ENCODE results near the gene MERTK. TPM values are rescaled to one million over a fixed set of nuclear protein-coding genes. Genes with fewer than 3 reads are reported as not detected.
A peak's percentile ranks its signal among the peaks of the same experiment; 100 is the strongest.

MERTK gene
- total and polyA plus RNA-seq, 2 of the 13 experiments (the other 11 are each of a cell fraction or from before 2014, with no cell fraction given): 37.3 to 44.7 TPM

DNA sequence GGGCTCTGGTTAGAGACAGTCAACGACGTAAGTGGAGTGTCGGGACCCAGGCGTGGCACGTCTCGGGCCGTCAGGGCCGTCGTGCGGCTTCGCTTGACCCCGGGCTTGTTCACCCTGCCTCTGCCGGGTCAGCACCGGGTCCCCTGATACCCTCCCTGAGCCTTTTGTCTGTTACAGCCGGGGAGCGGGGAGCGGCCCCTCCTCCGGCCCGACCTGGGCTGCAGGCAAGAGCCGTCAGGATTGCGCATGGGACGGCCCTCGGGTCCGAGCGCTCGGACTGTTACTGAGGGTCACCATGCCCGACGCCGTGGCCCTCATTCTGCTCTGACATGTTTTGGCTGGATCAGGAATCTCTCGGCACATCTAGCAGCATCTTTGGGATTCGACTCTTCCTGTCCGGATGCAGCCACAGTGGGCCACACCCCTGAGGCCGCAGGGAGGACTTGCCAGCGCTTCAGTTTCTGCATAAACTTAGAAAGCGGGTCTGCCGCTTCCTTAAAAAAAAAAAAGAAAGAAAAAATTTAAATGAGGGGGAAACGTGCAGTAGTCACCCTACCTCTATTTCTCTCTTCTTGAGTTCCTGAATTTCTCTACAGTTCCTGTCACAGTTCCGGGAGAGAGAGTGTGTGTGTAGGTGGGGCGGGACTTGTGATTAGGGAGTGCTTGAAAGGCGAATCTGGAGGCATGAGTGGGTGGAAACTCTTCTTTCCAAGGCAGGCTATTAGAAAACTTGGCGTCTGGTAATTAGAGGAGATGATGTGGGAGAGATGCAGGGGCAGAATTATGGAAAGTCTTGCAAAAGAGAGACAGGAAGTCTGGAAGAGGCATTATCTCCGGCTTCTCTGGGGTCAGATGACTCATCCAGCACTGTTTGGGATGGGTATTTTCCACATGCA is 157.6 kb downstream of the MERTK start:
- peak; percentile 78 for FAIRE-seq
- BruUV-seq (replicated peaks): TSS peak; percentile 75
- intact Hi-C loops (cut with micrococcal nuclease; ENCODE audit: unreplicated experiment): no loop called here
- in situ Hi-C loops (cut with HindIII; ENCODE audit: extremely low pct_ligation_motif_present, low pct_unique_long_range_greater_than_20kb): no loop called here
- DNase-seq (ENCODE audit: low spot score): peak; percentile 69
- peak overlapping the region; percentile 95 for H3K27ac ChIP-seq (ENCODE audit: extremely low read length, insufficient read depth, low read length)
- H3K9me3 ChIP-seq (ENCODE audit: low read length): no peaks in the 10 kb centered on the region
- ChIA-PET CTCF (ENCODE audit: low intra/inter-chr PET ratio, low total read pairs) (no interaction called here), POLR2A (interaction anchor here (1.2 to 4.0 kb wide), 6 partner anchors 36 to 487 kb away, joined by 3 to 29 read pairs (median 6); partner anchors contain the start of genes ANAPC1, FBLN7 and MERTK)
- no peaks in the 10 kb centered on the region for H4K20me1 ChIP-seq (ENCODE audit: insufficient read depth, low read length)
- under 1% methylated on average over 14 of the region's 42 CpGs for WGBS (ENCODE audit: low lambda C conversion rate)
- peak; percentile 14 for ATAC-seq
- H3K27me3 ChIP-seq (ENCODE audit: control insufficient read depth in 1 of 2, insufficient read depth in 2 of 2, low read length in 2 of 2): no peaks in the 10 kb centered on the region; a peak in 1 of 5 replicates
- peak overlapping the region; percentile 88 for H3K9ac ChIP-seq (ENCODE audit: insufficient read depth, low read depth, low read length)
- H3K79me2 ChIP-seq (ENCODE audit: insufficient read depth, low read length): peaks cover 19% of the 10 kb centered on the region
- H2AFZ ChIP-seq (ENCODE audit: low read length): peak overlapping the region; percentile 1
- no peaks in the 10 kb centered on the region; a peak in 1 of 5 replicates for H3K36me3 ChIP-seq (replicated peaks in 1 of 2; ENCODE audit: control insufficient read depth in 1 of 2, insufficient read depth in 2 of 2, low read length in 2 of 2)
- H3K4me2 ChIP-seq (ENCODE audit: low read depth, low read length): peak overlapping the region; percentile 95
- peak overlapping the region; percentile 84 to 95 (median 92) for H3K4me3 ChIP-seq (replicated peaks in 1 of 3; ENCODE audit: insufficient read depth in 1 of 3, low read depth in 2 of 3, low read length in 3 of 3)
- H3K4me1 ChIP-seq (ENCODE audit: insufficient read depth, low read length): peaks cover 36% of the 10 kb centered on the region
- TF ChIP-seq ZNF713 (CRISPR knock-in tag; IDR thresholded peaks at IDR 0.05): no peak
- TF ChIP-seq, protein P1, sequence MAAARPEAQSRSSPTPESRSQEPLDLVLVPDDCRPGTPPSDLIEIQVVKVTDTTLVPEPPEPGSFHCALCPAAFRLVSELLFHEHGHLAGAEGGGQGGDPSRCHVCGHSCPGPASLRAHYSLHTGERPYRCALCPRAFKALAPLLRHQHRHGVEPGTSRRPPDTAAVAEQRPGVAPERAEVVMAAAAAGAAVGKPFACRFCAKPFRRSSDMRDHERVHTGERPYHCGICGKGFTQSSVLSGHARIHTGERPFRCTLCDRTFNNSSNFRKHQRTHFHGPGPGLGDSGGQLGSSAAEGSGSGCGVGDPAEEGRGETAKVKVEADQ (CRISPR knock-in tag; IDR thresholded peaks at IDR 0.05; ENCODE audit: borderline replicate concordance): 0 out of 2 replicates have a peak, but pooled peaks have one; percentile 81
- peak; percentile 61; the same call in 1 of the 2 replicates for TF ChIP-seq PHF8 (CRISPR knock-in tag; IDR thresholded peaks at IDR 0.05)
- TF ChIP-seq, protein P2, sequence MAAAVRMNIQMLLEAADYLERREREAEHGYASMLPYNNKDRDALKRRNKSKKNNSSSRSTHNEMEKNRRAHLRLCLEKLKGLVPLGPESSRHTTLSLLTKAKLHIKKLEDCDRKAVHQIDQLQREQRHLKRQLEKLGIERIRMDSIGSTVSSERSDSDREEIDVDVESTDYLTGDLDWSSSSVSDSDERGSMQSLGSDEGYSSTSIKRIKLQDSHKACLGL (CRISPR knock-in tag; IDR thresholded peaks at IDR 0.05): 0 out of 2 replicates have a peak, but pooled peaks have one; percentile 0
- TF ChIP-seq, protein P3, sequence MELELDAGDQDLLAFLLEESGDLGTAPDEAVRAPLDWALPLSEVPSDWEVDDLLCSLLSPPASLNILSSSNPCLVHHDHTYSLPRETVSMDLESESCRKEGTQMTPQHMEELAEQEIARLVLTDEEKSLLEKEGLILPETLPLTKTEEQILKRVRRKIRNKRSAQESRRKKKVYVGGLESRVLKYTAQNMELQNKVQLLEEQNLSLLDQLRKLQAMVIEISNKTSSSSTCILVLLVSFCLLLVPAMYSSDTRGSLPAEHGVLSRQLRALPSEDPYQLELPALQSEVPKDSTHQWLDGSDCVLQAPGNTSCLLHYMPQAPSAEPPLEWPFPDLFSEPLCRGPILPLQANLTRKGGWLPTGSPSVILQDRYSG (CRISPR knock-in tag; IDR thresholded peaks at IDR 0.05): no peak
- no peak for TF ChIP-seq PRPF4 (IDR thresholded peaks at IDR 0.05; ENCODE audit: low read depth, low read length, poor library complexity, severe bottlenecking)
- TF ChIP-seq, protein P4, sequence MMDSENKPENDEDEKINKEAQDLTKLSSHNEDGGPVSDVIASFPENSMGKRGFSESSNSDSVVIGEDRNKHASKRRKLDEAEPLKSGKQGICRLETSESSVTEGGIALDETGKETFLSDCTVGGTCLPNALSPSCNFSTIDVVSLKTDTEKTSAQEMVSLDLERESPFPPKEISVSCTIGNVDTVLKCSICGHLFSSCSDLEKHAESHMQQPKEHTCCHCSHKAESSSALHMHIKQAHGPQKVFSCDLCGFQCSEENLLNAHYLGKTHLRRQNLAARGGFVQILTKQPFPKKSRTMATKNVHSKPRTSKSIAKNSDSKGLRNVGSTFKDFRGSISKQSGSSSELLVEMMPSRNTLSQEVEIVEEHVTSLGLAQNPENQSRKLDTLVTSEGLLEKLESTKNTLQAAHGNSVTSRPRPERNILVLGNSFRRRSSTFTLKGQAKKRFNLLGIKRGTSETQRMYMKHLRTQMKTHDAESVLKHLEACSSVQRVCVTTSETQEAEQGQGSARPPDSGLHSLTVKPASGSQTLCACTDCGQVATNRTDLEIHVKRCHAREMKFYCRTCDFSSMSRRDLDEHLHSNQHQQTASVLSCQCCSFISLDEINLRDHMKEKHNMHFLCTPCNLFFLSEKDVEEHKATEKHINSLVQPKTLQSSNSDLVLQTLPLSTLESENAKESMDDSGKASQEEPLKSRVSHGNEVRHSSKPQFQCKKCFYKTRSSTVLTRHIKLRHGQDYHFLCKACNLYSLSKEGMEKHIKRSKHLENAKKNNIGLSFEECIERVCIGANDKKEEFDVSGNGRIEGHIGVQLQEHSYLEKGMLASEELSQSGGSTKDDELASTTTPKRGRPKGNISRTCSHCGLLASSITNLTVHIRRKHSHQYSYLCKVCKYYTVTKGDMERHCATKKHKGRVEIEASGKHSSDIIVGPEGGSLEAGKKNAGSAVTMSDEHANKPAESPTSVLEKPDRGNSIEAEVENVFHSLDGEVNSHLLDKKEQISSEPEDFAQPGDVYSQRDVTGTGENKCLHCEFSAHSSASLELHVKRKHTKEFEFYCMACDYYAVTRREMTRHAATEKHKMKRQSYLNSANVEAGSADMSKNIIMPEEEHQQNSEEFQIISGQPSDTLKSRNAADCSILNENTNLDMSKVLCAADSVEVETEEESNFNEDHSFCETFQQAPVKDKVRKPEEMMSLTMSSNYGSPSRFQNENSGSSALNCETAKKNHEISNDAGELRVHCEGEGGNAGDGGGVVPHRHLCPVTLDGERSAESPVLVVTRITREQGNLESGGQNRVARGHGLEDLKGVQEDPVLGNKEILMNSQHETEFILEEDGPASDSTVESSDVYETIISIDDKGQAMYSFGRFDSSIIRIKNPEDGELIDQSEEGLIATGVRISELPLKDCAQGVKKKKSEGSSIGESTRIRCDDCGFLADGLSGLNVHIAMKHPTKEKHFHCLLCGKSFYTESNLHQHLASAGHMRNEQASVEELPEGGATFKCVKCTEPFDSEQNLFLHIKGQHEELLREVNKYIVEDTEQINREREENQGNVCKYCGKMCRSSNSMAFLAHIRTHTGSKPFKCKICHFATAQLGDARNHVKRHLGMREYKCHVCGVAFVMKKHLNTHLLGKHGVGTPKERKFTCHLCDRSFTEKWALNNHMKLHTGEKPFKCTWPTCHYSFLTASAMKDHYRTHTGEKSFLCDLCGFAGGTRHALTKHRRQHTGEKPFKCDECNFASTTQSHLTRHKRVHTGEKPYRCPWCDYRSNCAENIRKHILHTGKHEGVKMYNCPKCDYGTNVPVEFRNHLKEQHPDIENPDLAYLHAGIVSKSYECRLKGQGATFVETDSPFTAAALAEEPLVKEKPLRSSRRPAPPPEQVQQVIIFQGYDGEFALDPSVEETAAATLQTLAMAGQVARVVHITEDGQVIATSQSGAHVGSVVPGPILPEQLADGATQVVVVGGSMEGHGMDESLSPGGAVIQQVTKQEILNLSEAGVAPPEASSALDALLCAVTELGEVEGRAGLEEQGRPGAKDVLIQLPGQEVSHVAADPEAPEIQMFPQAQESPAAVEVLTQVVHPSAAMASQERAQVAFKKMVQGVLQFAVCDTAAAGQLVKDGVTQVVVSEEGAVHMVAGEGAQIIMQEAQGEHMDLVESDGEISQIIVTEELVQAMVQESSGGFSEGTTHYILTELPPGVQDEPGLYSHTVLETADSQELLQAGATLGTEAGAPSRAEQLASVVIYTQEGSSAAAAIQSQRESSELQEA (CRISPR knock-in tag; IDR thresholded peaks at IDR 0.05; ENCODE audit: not compliant biosample characterization): peak; percentile 95
- peak; percentile 46; the same call in 1 of the 2 replicates for TF ChIP-seq JUNB (CRISPR knock-in tag; IDR thresholded peaks at IDR 0.05; ENCODE audit: borderline replicate concordance)
- no peak for TF ChIP-seq ZNF557 (CRISPR knock-in tag; IDR thresholded peaks at IDR 0.05)
